ENCODE data around the gene LPP. TPM values are rescaled to one million over a fixed set of nuclear protein-coding genes. Genes with fewer than 3 reads are reported as not detected.

LPP gene
- total RNA-seq, 1 donor from 2014 or later: 96.7 TPM

DNA sequence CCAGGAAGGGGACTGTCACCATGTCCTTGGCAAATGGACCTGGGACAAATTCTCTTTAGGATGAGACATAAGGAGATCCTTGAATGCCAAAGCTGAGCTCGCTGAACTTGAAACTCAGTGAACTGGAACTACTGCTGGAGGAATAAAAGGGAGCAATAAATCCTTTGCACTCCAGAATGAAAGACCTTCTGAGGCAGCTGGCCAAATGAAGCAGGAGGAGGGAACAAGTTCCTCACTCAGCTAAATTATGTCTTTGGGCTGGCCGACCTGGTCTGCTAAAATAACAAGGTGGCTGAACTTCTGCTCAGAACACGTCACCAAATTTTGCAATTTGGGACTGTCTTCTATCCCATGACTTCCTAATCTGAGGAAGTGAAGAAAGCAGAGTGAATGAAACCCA is 314.7 kb downstream of the LPP start:
- Mint-ChIP-seq H3K27me3 (no peaks in the 10 kb centered on the region), H3K9me3 (peaks cover 5% of the 10 kb centered on the region), H3K4me3 (no peak overlapping the region), H3K4me1 (ENCODE audit: unreplicated experiment) (peaks cover 14% of the 10 kb centered on the region), H3K27ac (no peak overlapping the region), H3K36me3 (peaks cover 18% of the 10 kb centered on the region)
- TF ChIP-seq, protein P1, sequence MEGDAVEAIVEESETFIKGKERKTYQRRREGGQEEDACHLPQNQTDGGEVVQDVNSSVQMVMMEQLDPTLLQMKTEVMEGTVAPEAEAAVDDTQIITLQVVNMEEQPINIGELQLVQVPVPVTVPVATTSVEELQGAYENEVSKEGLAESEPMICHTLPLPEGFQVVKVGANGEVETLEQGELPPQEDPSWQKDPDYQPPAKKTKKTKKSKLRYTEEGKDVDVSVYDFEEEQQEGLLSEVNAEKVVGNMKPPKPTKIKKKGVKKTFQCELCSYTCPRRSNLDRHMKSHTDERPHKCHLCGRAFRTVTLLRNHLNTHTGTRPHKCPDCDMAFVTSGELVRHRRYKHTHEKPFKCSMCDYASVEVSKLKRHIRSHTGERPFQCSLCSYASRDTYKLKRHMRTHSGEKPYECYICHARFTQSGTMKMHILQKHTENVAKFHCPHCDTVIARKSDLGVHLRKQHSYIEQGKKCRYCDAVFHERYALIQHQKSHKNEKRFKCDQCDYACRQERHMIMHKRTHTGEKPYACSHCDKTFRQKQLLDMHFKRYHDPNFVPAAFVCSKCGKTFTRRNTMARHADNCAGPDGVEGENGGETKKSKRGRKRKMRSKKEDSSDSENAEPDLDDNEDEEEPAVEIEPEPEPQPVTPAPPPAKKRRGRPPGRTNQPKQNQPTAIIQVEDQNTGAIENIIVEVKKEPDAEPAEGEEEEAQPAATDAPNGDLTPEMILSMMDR (conservative IDR thresholded peaks at IDR 0.05): no peak
- DNase-seq (ENCODE audit: extremely low spot score, unreplicated experiment): no peak

DNA sequence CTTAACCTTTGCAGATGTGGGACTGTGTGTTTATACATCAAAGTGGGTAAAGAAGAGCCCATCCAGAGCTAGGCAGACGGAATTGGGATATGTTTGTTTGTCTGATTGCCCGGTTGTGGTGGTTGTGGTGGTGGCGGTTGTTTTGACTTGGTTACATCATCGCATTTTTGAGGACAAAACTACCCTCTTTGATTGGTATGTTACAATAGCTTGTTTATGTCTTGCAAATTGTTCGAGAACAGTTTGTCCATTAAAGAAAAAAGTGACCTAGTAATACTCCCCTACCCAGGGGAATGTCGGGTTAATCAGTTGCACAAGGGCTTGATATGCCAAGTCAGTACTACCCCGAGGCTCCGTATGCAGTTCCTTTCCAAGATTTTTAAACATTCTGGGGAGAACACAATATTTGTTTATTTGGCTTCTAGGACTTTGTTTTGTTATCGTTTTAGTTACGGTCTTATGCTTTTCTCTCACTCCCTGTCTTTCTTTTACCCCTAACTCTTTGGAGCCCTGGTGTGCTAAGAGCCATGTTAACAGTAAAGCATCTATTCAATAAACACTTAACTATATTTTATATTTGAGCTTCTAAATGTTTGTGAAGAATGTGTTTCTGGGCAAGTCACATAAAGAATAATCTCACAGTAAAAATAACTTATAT is 315.4 kb downstream of the LPP start:
- peaks cover 14% of the 10 kb centered on the region for H3K4me1 Mint-ChIP-seq (ENCODE audit: unreplicated experiment)
- DNase-seq (ENCODE audit: extremely low spot score, unreplicated experiment): no peak
- TF ChIP-seq, protein P1 (conservative IDR thresholded peaks at IDR 0.05): no peak
- no peak overlapping the region for H3K27ac Mint-ChIP-seq
- H3K36me3 Mint-ChIP-seq: peaks cover 18% of the 10 kb centered on the region
- peaks cover 5% of the 10 kb centered on the region for H3K9me3 Mint-ChIP-seq
- H3K27me3 Mint-ChIP-seq: no peaks in the 10 kb centered on the region
- no peak overlapping the region for H3K4me3 Mint-ChIP-seq

DNA sequence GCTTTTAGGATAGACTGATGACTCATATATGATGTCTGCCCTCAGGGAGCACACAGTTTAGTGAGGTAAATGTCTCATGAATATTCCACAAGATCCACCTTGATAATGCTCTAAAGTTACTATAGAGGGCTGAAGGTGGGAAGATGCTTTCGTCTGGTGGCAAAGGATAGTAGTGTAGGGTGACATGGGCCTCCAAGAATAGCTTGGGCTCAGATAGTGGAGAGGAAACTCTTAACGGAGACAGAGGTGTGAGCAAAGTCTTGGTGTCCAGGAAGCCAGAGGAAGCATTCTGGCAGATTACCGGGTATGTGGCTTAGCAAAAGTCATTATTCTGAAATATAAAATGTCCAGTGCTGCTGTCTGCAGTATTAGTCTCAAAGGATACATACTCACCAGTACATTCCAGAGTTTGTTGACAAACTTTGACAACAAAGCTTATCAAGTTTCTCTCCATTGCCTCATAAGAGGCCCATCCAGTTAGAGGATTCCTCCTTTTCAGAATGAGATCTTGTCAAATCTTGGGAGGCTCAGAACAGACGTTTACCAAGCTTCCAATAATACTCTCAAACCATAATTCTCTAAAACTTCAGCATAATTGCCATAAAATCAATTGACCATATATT is 316.7 kb downstream of the LPP start:
- Mint-ChIP-seq H3K36me3 (peaks cover 18% of the 10 kb centered on the region), H3K27me3 (no peaks in the 10 kb centered on the region), H3K4me3 (no peak overlapping the region), H3K9me3 (peaks cover 5% of the 10 kb centered on the region), H3K27ac (no peak overlapping the region), H3K4me1 (ENCODE audit: unreplicated experiment) (peaks cover 14% of the 10 kb centered on the region)
- TF ChIP-seq, protein P1 (conservative IDR thresholded peaks at IDR 0.05): no peak
- no peak for DNase-seq (ENCODE audit: extremely low spot score, unreplicated experiment)

DNA sequence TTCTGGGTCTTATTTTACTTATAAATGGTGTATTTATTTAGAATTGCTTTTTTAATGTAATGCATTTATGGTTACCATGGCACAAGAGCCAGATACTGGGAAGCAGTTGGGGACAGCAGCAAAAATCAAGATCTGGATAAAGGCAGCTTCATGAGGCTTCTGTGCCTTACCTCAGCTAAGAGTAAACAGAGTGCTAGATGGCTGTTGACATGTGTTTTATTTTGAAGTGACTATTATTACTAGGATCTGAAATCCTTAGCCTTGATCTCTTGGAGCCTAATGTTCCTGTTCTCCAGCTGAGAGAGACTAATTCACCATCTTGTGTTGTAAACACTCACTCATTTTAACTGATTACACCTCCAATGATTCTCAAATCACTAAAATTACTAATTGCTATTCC is 317.8 kb downstream of the LPP start:
- TF ChIP-seq, protein P1 (conservative IDR thresholded peaks at IDR 0.05): no peak
- H3K9me3 Mint-ChIP-seq: peaks cover 5% of the 10 kb centered on the region
- no peak overlapping the region for H3K27ac Mint-ChIP-seq
- no peaks in the 10 kb centered on the region for H3K27me3 Mint-ChIP-seq
- DNase-seq (ENCODE audit: extremely low spot score, unreplicated experiment): no peak
- H3K36me3 Mint-ChIP-seq: peaks cover 18% of the 10 kb centered on the region
- H3K4me3 Mint-ChIP-seq: no peak overlapping the region
- H3K4me1 Mint-ChIP-seq (ENCODE audit: unreplicated experiment): peaks cover 15% of the 10 kb centered on the region

DNA sequence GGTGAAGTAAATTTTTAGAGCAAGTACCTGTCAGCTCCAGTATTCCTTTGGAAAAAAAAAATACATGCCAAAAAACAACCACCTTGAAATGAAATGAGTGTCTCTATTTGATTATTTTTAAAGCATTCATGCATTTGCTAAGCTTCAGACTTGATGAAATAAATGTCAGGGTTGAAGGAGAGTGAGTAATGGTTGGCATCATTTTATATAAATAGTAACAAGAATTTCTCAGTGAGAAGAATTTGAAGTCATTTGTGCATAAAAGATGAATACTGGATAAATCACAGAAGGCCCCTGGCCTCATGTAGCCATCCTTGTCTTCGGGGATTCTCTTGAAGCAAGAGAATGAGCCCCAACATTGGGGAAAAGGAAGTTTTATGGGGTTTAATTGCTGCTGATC is 318.4 kb downstream of the LPP start:
- H3K9me3 Mint-ChIP-seq: peaks cover 4% of the 10 kb centered on the region
- no peak for DNase-seq (ENCODE audit: extremely low spot score, unreplicated experiment)
- H3K27ac Mint-ChIP-seq: no peak overlapping the region
- TF ChIP-seq, protein P1 (conservative IDR thresholded peaks at IDR 0.05): no peak
- H3K4me1 Mint-ChIP-seq (ENCODE audit: unreplicated experiment): peaks cover 20% of the 10 kb centered on the region
- no peaks in the 10 kb centered on the region for H3K27me3 Mint-ChIP-seq
- peaks cover 17% of the 10 kb centered on the region for H3K36me3 Mint-ChIP-seq
- no peak overlapping the region for H3K4me3 Mint-ChIP-seq

Data from type B pancreatic cell (in vitro differentiated cells).